IMR-90 (cell line): Measurements from ENCODE around the gene NNAT. TPM values are rescaled to one million over a fixed set of nuclear protein-coding genes. Genes with fewer than 3 reads are reported as not detected.

ENCODE experiments used
- ATAC-seq: fragments of 200-7000 bp; cut with Tn5 transposase; 2 replicates; pipeline ENCODE4 v1.9.1; 2020; ENCODE audit warnings: low read depth, mild to moderate bottlenecking, moderate library complexity
- BruUV-seq: library from RNA; stranded (reverse); fragments of 400-500 nt; replicated peaks from 2 replicates; lab custom pipeline; 2021; lab: Mats Ljungman, UMichigan
- CTCF ChIA-PET: fragments of 300-600 bp; formaldehyde crosslinking; extraction: SDS; loops from one replicate; lab custom pipeline; 2021; ENCODE audit warnings: antibody characterized with exemption; lab: Yijun Ruan, JAX
- POLR2A ChIA-PET: fragments of 300-600 bp; sonication (Branson Sonifier 250); formaldehyde crosslinking; loops from one replicate; lab custom pipeline; 2022; ENCODE audit warnings: antibody characterized with exemption; ENCODE audit not compliant: unreplicated experiment; lab: Charles Lee
- DNase-seq: peaks from one replicate; pipeline ENCODE4 v3.0.0; 2013
- H2AFZ ChIP-seq: replicated peaks from 2 replicates; pipeline ENCODE3; 2013; ENCODE audit warnings: low read length, mild to moderate bottlenecking; ENCODE audit not compliant: poor library complexity
- H2AK5ac ChIP-seq: 2 replicates; pipeline ENCODE4 v1.6.1; 2013; ENCODE audit warnings: low read depth, low read length, inconsistent platforms
- H2AK9ac ChIP-seq: replicated peaks from 2 replicates; pipeline ENCODE3; 2013; ENCODE audit warnings: mild to moderate bottlenecking, low read depth, low read length, moderate library complexity; ENCODE audit not compliant: poor library complexity
- H2BK120ac ChIP-seq: 2 replicates; pipeline ENCODE4 v1.6.1; 2013; ENCODE audit warnings: low read depth, low read length, inconsistent platforms
- H2BK15ac ChIP-seq: 3 replicates; pipeline ENCODE4 v1.6.1; 2013; ENCODE audit warnings: low read depth, low read length, inconsistent platforms
- H2BK20ac ChIP-seq: 2 replicates; pipeline ENCODE4 v1.6.1; 2013; ENCODE audit warnings: low read depth, mild to moderate bottlenecking, inconsistent platforms, low read length, moderate library complexity
- H2BK5ac ChIP-seq: 2 replicates; pipeline ENCODE4 v1.6.1; 2013; ENCODE audit warnings: mild to moderate bottlenecking, low read depth, low read length, inconsistent platforms; ENCODE audit not compliant: poor library complexity, severe bottlenecking
- H3K14ac ChIP-seq: replicated peaks from 2 replicates; pipeline ENCODE4 v1.6.1; 2013; ENCODE audit warnings: low read depth, low read length, inconsistent platforms
- H3K18ac ChIP-seq: 2 replicates; pipeline ENCODE4 v1.6.1; 2013; ENCODE audit warnings: low read depth, low read length, control low read depth
- H3K23ac ChIP-seq: 2 replicates; pipeline ENCODE4 v1.6.1; 2013; ENCODE audit warnings: low read depth, low read length, inconsistent platforms
- H3K27ac ChIP-seq: 2 replicates; pipeline ENCODE4 v1.5.1; 2013; ENCODE audit warnings: mild to moderate bottlenecking, control low read depth, low read length; ENCODE audit not compliant: insufficient read depth
- H3K27me3 ChIP-seq: 2 replicates; pipeline ENCODE4 v1.6.1; 2013; ENCODE audit warnings: low read length; ENCODE audit not compliant: control insufficient read depth, insufficient read depth
- H3K36me3 ChIP-seq: 2 replicates; pipeline ENCODE4 v1.6.1; 2013; ENCODE audit warnings: low read length, mixed read lengths; ENCODE audit not compliant: control insufficient read depth, insufficient read depth
- H3K4ac ChIP-seq: 2 replicates; pipeline ENCODE4 v1.6.1; 2013; ENCODE audit warnings: low read depth, low read length, inconsistent platforms
- H3K4me1 ChIP-seq: 2 replicates; pipeline ENCODE4 v1.6.1; 2013; ENCODE audit warnings: low read length, mixed read lengths; ENCODE audit not compliant: control insufficient read depth, insufficient read depth
- H3K4me2 ChIP-seq: 2 replicates; pipeline ENCODE4 v1.6.1; 2013; ENCODE audit warnings: low read depth, mild to moderate bottlenecking, control low read depth, low read length, moderate library complexity
- H3K4me3 ChIP-seq: 2 replicates; pipeline ENCODE4 v1.5.1; 2013; ENCODE audit warnings: low read depth, mild to moderate bottlenecking, control low read depth, low read length, moderate library complexity; ENCODE audit not compliant: insufficient read depth
- H3K56ac ChIP-seq: 2 replicates; pipeline ENCODE4 v1.6.1; 2013; ENCODE audit warnings: low read length, inconsistent platforms; ENCODE audit not compliant: insufficient read depth; ENCODE audit errors: extremely low read depth
- H3K79me1 ChIP-seq, 2 experiments: 2 replicates each; pipeline ENCODE4 v1.6.1; 2013; ENCODE audit warnings: low read length in 2 of 2, inconsistent platforms in 1 of 2, low read depth in 1 of 2
- H3K9ac ChIP-seq: 2 replicates; pipeline ENCODE4 v1.6.1; 2013; ENCODE audit warnings: low read depth, low read length, control low read depth
- H3K9me1 ChIP-seq: 2 replicates; pipeline ENCODE4 v1.6.1; 2013; ENCODE audit warnings: low read length, inconsistent platforms; ENCODE audit not compliant: insufficient read depth
- H3K9me3 ChIP-seq: 2 replicates; pipeline ENCODE4 v1.6.1; 2013; ENCODE audit warnings: low read length; ENCODE audit not compliant: control insufficient read depth, insufficient read depth
- H4K20me1 ChIP-seq: 2 replicates; pipeline ENCODE4 v1.6.1; 2013; ENCODE audit warnings: low read length, inconsistent platforms; ENCODE audit not compliant: insufficient read depth
- H4K5ac ChIP-seq: 2 replicates; pipeline ENCODE4 v1.6.1; 2013; ENCODE audit warnings: mild to moderate bottlenecking, low read depth, low read length, control low read depth
- H4K8ac ChIP-seq, 2 experiments: 2 replicates each; pipeline ENCODE4 v1.6.1; 2013; ENCODE audit warnings: low read depth in 2 of 2, low read length in 2 of 2, control low read depth in 1 of 2, inconsistent platforms in 1 of 2
- H4K91ac ChIP-seq: 2 replicates; pipeline ENCODE4 v1.6.1; 2013; ENCODE audit warnings: low read depth, low read length, inconsistent platforms; ENCODE audit not compliant: insufficient read depth
- BHLHE40 ChIP-seq: fragments of 150-350 bp; IDR thresholded peaks from 2 replicates; pipeline ENCODE4 v1.6.1; 2016; ENCODE audit warnings: mild to moderate bottlenecking, low read depth, low read length
- CEBPB ChIP-seq: IDR thresholded peaks from 2 replicates; pipeline ENCODE4 v1.6.1; 2012; ENCODE audit warnings: low read depth, low read length, improper control_type of control experiment
- CHD1 ChIP-seq: IDR thresholded peaks from 2 replicates; pipeline ENCODE4 v1.6.1; 2012; ENCODE audit warnings: low read depth, low read length, improper control_type of control experiment
- CTCF ChIP-seq: conservative IDR thresholded peaks from 2 replicates; pipeline ENCODE4 v1.5.1; 2012; ENCODE audit warnings: mild to moderate bottlenecking, low read depth, low read length, improper control_type of control experiment
- FOS ChIP-seq: fragments of 150-350 bp; IDR thresholded peaks from 2 replicates; pipeline ENCODE4 v1.6.1; 2016; ENCODE audit warnings: low read depth, low read length
- MAFK ChIP-seq: IDR thresholded peaks from 2 replicates; pipeline ENCODE4 v1.6.1; 2012; ENCODE audit warnings: low read depth, low read length, improper control_type of control experiment
- MAZ ChIP-seq: IDR thresholded peaks from 2 replicates; pipeline ENCODE4 v1.6.1; 2012; ENCODE audit warnings: low read depth, mild to moderate bottlenecking, low read length, improper control_type of control experiment, moderate library complexity, borderline replicate concordance
- MXI1 ChIP-seq: IDR thresholded peaks from 2 replicates; pipeline ENCODE4 v1.6.1; 2012; ENCODE audit warnings: low read depth, mild to moderate bottlenecking, low read length, moderate library complexity, borderline replicate concordance
- NFE2L2 ChIP-seq: fragments of 150-350 bp; IDR thresholded peaks from 2 replicates; pipeline ENCODE4 v1.6.1; 2016; ENCODE audit warnings: low read depth, mild to moderate bottlenecking, low read length
- POLR2A ChIP-seq: IDR thresholded peaks from 2 replicates; pipeline ENCODE4 v1.6.1; 2012; ENCODE audit warnings: mild to moderate bottlenecking, low read depth, low read length
- RAD21 ChIP-seq: IDR thresholded peaks from 2 replicates; pipeline ENCODE4 v1.6.1; 2012; ENCODE audit warnings: low read length, improper control_type of control experiment
- RCOR1 ChIP-seq: IDR thresholded peaks from 2 replicates; pipeline ENCODE4 v1.6.1; 2012; ENCODE audit warnings: mild to moderate bottlenecking, low read length, improper control_type of control experiment; ENCODE audit not compliant: insufficient replicate concordance
- RFX5 ChIP-seq: IDR thresholded peaks from 2 replicates; pipeline ENCODE4 v1.8.0; 2012; ENCODE audit warnings: low read depth, mild to moderate bottlenecking, low read length, moderate library complexity
- SMC3 ChIP-seq: fragments of 150-350 bp; IDR thresholded peaks from 2 replicates; pipeline ENCODE4 v1.6.1; 2016; ENCODE audit warnings: low read depth, mild to moderate bottlenecking, antibody characterized with exemption, low read length, moderate library complexity
- WGBS, 2 experiments: methylation state at CpG; one replicate each; pipeline versions ENCODE4 v1.1.5 to v1.1.7; 2013; ENCODE audit warnings: missing lambda C conversion rate in 2 of 2; ENCODE audit not compliant: insufficient read length in 1 of 2; ENCODE audit errors: extremely low coverage in 2 of 2; 5-methylcytosine and 5-hydroxymethylcytosine counted together
- dilution Hi-C: fragments of 300-500 bp; cut with HindIII; formaldehyde crosslinking; loops from one replicate; pipeline ENCODE4 v1.14.3; 2018; ENCODE audit warnings: low sequenced_read_pairs; ENCODE audit not compliant: unreplicated experiment
- in situ Hi-C: fragments of 300-500 bp; cut with MboI; formaldehyde crosslinking; loops from 3 replicates; pipeline ENCODE4 v1.14.3; 2019; ENCODE audit warnings: low sequenced_read_pairs, inconsistent platforms, mixed read lengths
- intact Hi-C: fragments of 100-400 bp; cut with micrococcal nuclease; formaldehyde crosslinking; loops from 2 replicates; pipeline ENCODE4 v1.10.0; 2022
- polyA plus RNA-seq, 3 experiments: library from polyadenylated mRNA; depleted of rRNA; stranded (reverse); fragments of >200 nt; gene quantifications; 2 replicates each; pipeline ENCODE4 v1.2.3, GENCODE V29; 2012; ENCODE audit warnings: low replicate concordance in 1 of 3
- total RNA-seq: library from RNA; depleted of rRNA; stranded (reverse); fragments of >200 nt; gene quantifications from 2 replicates; pipeline ENCODE4 v1.2.3, GENCODE V29; 2012
- TF ChIP-seq, protein P1 (sequence below): fragments of 150-350 bp; IDR thresholded peaks from 2 replicates; pipeline ENCODE4 v1.6.1; 2017; ENCODE audit warnings: mild to moderate bottlenecking, antibody characterized with exemption, low read length, low read depth

NNAT gene
- total and polyA plus RNA-seq, 2 of the 4 experiments (the other 2 are of a cell fraction) = 2.0 to 6.5 TPM

GRCh38 chr20:37484331-37484730, 36.7 kb upstream of the NNAT start:
- dilution Hi-C loops = no loop called here
- Histone ChIP-seq H2BK120ac (no peak overlapping the region), H4K91ac (no peak overlapping the region), H3K4me1 (no peaks in the 10 kb centered on the region), H3K14ac (no peak overlapping the region), H3K79me1 (no peaks in the 10 kb centered on the region), H3K27ac (no peak overlapping the region), H3K18ac (no peak overlapping the region), H3K27me3 (peaks cover 32% of the 10 kb centered on the region), H3K23ac (no peak overlapping the region), H2AK5ac (no peak overlapping the region), H3K9ac (no peak overlapping the region), H3K4me3 (no peak overlapping the region), H4K20me1 (no peaks in the 10 kb centered on the region), H3K4me2 (no peak overlapping the region), H3K9me3 (peaks cover 3% of the 10 kb centered on the region), H2AFZ (no peak overlapping the region), H2BK5ac (no peak overlapping the region), H3K9me1 (no peaks in the 10 kb centered on the region), H4K8ac (no peak overlapping the region), H4K5ac (no peak overlapping the region), H2AK9ac (no peak overlapping the region), H3K4ac (no peak overlapping the region), H3K36me3 (no peaks in the 10 kb centered on the region), H2BK20ac (no peak overlapping the region), H3K56ac (no peak overlapping the region), H2BK15ac (no peak overlapping the region)
- no peak for DNase-seq
- no peak for TF ChIP-seq MXI1
- TF ChIP-seq, protein P1, sequence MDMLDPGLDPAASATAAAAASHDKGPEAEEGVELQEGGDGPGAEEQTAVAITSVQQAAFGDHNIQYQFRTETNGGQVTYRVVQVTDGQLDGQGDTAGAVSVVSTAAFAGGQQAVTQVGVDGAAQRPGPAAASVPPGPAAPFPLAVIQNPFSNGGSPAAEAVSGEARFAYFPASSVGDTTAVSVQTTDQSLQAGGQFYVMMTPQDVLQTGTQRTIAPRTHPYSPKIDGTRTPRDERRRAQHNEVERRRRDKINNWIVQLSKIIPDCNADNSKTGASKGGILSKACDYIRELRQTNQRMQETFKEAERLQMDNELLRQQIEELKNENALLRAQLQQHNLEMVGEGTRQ = no peak
- no peak for TF ChIP-seq BHLHE40
- TF ChIP-seq MAZ = no peak
- TF ChIP-seq FOS = no peak
- no peak for TF ChIP-seq RFX5
- TF ChIP-seq RCOR1 = no peak
- no peak for TF ChIP-seq MAFK
- TF ChIP-seq CTCF = no peak
- TF ChIP-seq CEBPB = no peak
- TF ChIP-seq SMC3 = no peak
- TF ChIP-seq CHD1 = no peak
- no peak for TF ChIP-seq RAD21
- TF ChIP-seq POLR2A = no peak
- TF ChIP-seq NFE2L2 = no peak
- ChIA-PET CTCF (no interaction called here), POLR2A (no interaction called here)
- in situ Hi-C loops = no loop called here
- BruUV-seq = no TSS peak
- no peak for ATAC-seq
- WGBS, 2 experiments = no CpG with 5 or more reads among the region's 3 CpGs
- intact Hi-C loops = no loop called here
